Measurements from ENCODE around the gene BLVRB.

The BLVRB gene

DNA sequence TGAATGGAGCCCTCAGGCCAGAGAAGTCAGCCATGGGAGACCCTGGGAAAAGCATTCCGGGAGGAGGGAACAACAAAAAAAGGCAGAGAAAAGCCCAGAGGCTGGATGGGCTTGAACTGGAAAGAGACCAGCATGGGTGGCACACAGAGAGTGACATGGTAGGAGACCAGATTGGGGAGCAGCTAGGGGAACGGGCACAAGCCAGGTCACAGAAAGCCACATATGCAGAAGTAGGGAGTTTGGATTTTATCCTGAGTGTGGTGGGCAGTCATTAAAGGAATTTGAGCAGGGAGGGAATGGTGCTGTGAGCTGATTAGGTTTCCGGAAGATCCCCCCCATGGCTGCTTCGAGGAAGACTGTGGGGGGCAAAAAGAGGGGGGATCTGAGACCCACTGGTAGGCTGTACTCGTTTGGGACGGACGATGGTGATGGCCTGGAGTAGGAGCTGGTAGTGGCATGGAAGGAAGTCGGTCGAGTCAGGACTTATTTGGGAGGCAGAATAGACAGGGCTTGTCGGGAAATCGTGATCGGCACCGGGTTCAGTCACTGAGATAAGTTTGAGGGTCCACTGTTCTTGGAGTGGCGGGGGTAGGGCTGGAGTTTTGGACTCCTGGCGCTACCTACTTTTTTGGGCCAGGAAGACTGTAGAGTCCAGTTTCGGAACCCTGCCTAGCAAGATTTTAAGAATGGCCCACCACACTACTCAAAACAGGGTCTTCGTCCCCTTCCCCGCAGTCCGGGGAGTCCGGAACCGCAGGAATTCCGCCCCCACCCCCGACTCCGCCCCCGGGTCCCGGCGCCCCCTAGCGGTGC lies 40.7 kb downstream of the BLVRB start:
- in situ Hi-C loops (cut with MboI; ENCODE audit: low sequenced_read_pairs): no loop called here

DNA sequence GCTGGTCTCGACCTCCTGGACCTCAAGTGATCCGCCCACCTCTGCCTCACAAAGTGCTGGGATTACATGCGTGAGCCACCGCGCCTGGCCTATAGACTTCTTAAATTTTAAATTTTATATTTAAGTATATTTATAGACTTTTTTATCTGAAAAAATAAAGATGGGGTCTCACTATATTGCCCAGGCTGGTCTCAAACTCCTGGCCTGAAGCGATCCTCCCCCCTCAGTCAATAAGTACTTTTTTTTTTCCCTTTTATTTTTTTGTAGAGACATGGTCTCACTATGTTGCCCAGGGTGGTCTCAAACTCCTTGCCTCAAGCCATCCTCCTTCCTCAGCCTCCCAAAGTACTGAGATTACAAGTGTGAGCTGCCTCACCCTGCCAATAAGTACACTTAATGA lies 41.6 kb downstream of the BLVRB start:
- in situ Hi-C loops (cut with MboI; ENCODE audit: low sequenced_read_pairs): no loop called here

- in situ Hi-C loops (cut with MboI; ENCODE audit: low sequenced_read_pairs): no loop called here
Measured at GRCh38 chr19:40422748-40423566, 42.6 kb downstream of the BLVRB start.

DNA sequence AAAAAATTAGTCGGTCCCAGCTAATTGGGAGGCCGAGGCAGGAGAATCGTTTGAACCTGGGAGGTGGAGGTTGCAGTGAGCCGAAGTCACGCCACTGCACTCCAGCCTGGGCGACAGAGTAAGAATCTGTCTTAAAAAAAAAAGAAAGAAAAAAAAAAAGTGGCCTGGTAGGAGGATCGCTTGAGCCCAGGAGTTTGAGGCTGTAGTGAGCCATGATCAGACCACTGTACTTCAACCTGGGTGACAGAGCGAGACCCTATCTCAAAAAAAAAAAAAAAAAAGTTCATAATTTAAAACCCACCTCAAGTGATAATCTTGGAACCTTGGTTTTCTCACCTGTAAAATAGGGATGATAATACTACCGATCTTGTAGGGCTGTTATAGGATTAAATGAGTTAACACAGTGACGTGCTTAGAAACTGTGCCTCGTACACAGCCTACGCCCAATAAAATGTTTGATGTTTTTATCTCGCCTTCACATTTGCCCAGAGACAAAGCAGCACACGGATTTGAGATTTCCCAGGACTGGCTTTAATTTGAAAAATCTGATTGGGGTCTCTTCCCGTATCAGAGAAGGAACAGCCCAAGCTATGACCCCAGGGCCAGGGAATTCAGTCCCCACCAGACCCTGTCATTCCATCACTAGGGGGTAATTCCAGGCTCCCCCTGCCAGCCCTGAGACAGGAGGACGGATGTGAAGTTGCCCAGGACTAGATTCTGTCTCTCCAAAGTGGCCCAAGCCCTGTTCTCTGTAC lies 43.4 kb downstream of the BLVRB start:
- in situ Hi-C loops (cut with MboI; ENCODE audit: low sequenced_read_pairs): no loop called here

- in situ Hi-C loops (cut with MboI; ENCODE audit: low sequenced_read_pairs): no loop called here
Measured at GRCh38 chr19:40420766-40421765, 44.5 kb downstream of the BLVRB start.

- in situ Hi-C loops (cut with MboI; ENCODE audit: low sequenced_read_pairs): no loop called here
Measured at GRCh38 chr19:40420451-40420765, 45.1 kb downstream of the BLVRB start.

GRCh38 chr19:40419780-40420179 lies 45.8 kb downstream of the BLVRB start:
- in situ Hi-C loops (cut with MboI; ENCODE audit: low sequenced_read_pairs): no loop called here

DNA sequence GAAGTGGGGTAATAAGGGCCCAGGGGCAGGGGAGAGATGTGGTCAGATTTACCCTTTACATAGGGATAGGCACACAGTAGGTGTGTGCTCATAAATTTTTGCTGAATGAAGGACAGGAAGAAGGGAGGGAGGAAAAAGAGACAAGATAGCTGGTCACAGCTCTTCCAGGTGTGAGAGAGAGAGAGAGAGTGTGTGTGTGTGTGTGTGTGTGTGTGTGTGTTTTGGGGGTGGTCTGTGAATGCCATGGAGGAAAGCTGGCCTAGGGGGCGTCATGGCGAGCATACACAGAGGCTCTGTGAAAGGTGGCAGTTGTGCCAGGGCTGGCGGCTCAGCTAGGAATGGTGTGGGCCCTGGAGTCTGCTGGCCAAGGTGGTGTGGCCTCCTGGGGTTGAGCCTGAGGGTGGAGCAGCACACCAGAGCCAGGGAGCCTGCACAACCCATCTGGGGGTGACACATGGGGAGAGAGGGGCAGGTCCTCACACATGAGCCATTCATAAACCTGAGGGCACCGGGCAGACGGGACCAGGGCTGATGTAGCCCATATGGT lies 46.4 kb downstream of the BLVRB start:
- in situ Hi-C loops (cut with MboI; ENCODE audit: low sequenced_read_pairs): no loop called here

- in situ Hi-C loops (cut with MboI; ENCODE audit: low sequenced_read_pairs): no loop called here
Measured at GRCh38 chr19:40418040-40418439, 47.5 kb downstream of the BLVRB start.

DNA sequence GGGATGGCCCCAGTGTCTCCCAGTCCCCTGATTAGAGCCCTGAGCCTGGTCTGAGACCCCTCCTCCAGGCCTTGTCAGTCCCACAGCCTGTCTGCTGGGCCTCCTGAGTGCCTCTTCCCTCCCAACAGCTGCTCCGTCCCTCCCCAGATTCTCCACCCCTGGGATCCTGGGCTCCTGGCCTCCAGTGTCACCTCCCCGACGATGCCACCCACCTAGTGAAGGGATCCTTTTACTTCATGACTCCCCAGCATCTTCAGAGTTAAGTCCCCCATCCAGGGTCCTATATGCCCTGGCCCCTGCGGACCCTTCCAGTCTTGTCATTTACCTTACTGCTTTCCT lies 47.9 kb downstream of the BLVRB start:
- in situ Hi-C loops (cut with MboI; ENCODE audit: low sequenced_read_pairs): no loop called here

GRCh38 chr19:40416918-40417642 lies 48.5 kb downstream of the BLVRB start:
- in situ Hi-C loops (cut with MboI; ENCODE audit: low sequenced_read_pairs): no loop called here

DNA sequence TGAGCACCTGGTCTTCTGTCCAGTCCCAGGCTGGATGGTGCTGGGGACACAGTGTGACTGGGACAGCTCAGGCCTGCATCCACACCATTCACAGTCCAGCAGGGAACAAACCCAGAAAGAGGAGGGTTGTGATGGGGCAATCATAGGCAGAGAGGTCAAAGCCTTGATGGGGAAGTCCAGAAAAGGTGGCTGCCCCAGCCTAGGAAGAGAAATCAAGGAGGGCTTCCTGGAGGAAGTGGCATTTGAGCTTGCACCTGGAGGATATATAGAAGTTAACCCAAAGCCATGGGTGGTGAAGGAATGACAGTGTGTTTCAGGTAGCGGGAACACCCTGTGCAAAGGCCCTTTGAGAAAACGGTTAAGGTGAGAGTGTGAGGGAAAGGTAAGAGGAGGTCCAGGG lies 49.8 kb downstream of the BLVRB start:
- in situ Hi-C loops (cut with MboI; ENCODE audit: low sequenced_read_pairs): no loop called here

- in situ Hi-C loops (cut with MboI; ENCODE audit: low sequenced_read_pairs): no loop called here
Measured at GRCh38 chr19:40414542-40415535, 50.7 kb downstream of the BLVRB start.

- in situ Hi-C loops (cut with MboI; ENCODE audit: low sequenced_read_pairs): no loop called here
Measured at GRCh38 chr19:40413291-40413845, 52.2 kb downstream of the BLVRB start, which contains the start of gene PRX. Gene PRX (minus strand): TSS chr19:40413378. CDS start chr19:40407932, 5,446 bp downstream.

GRCh38 chr19:40412866-40413265 lies 52.7 kb downstream of the BLVRB start:
- in situ Hi-C loops (cut with MboI; ENCODE audit: low sequenced_read_pairs): no loop called here

GRCh38 chr19:40411958-40412499 lies 53.5 kb downstream of the BLVRB start:
- in situ Hi-C loops (cut with MboI; ENCODE audit: low sequenced_read_pairs): no loop called here

DNA sequence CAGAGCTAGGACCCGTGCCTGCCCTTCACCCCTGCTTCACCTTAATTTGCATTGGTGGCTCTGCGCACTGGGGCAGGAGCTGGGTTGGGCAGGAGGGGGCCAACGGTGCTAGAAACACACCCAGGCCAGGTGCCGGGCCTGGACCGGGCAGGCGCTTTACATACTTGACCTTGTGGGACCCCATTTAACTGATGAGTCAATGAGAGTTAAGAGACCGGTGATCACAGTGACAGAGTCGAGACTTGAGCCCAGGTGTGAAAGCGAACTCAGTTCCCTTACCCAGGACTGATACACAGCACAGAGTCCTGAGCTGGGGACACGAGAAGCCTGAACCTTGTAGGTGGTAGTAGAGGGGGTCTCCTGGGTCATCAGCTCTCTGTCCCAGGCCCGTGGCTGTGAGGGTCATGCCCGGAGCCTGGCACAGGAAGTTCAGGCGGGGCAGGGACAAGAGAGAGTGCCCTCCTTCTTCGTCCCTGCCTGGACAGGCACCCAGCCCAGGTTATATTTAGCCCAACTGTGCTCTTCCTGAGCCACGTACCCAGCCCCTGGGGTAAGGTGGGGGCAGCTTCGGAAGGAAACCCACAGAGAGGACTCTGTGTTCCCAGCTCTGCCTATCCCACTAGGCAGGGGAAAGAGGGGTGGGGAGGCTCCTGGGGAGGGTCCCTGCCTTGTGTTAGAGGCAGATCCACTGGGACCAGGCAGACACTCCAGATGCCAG lies 54.3 kb downstream of the BLVRB start:
- in situ Hi-C loops (cut with MboI; ENCODE audit: low sequenced_read_pairs): no loop called here

All from HL-60/S4 (cell line).